ENCODE results near the gene NBAS.
A peak's percentile ranks its signal among the peaks of the same experiment; 100 is the strongest.

Gene NBAS

GRCh38 chr2:15596350-15596749 is 35.2 kb upstream of the NBAS start:
- H3K36me3 Mint-ChIP-seq (ENCODE audit: low read depth), result peaks cover 37% of the 10 kb centered on the region
- no peaks in the 10 kb centered on the region for H3K9me3 Mint-ChIP-seq
- peaks cover 27% of the 10 kb centered on the region for H3K4me1 Mint-ChIP-seq (ENCODE audit: low read depth)
- H3K4me3 Mint-ChIP-seq, result no peak overlapping the region
- no peak for DNase-seq (ENCODE audit: low spot score)
- no peaks in the 10 kb centered on the region for H3K27me3 Mint-ChIP-seq (ENCODE audit: low read depth)
- H3K27ac Mint-ChIP-seq, result no peak overlapping the region

GRCh38 chr2:15595936-15596335 is 34.8 kb upstream of the NBAS start:
- Mint-ChIP-seq H3K27me3 (ENCODE audit: low read depth) (no peaks in the 10 kb centered on the region), H3K4me1 (ENCODE audit: low read depth) (peaks cover 31% of the 10 kb centered on the region), H3K9me3 (no peaks in the 10 kb centered on the region), H3K4me3 (no peak overlapping the region), H3K36me3 (ENCODE audit: low read depth) (peaks cover 33% of the 10 kb centered on the region), H3K27ac (no peak overlapping the region)
- DNase-seq (ENCODE audit: low spot score), result no peak

- Mint-ChIP-seq H3K36me3 (ENCODE audit: low read depth) (peaks cover 30% of the 10 kb centered on the region), H3K4me3 (no peak overlapping the region), H3K27me3 (ENCODE audit: low read depth) (no peaks in the 10 kb centered on the region), H3K9me3 (no peaks in the 10 kb centered on the region), H3K27ac (no peak overlapping the region), H3K4me1 (ENCODE audit: low read depth) (peaks cover 31% of the 10 kb centered on the region)
- no peak for DNase-seq (ENCODE audit: low spot score)
Observed at GRCh38 chr2:15595342-15595905, 34.3 kb upstream of the NBAS start.

- peaks cover 27% of the 10 kb centered on the region for H3K4me1 Mint-ChIP-seq (ENCODE audit: low read depth)
Observed at GRCh38 chr2:15594291-15595256, 33.4 kb upstream of the NBAS start.

GRCh38 chr2:15593327-15593705 is 32.2 kb upstream of the NBAS start:
- Mint-ChIP-seq H3K9me3 (no peaks in the 10 kb centered on the region), H3K4me1 (ENCODE audit: low read depth) (peaks cover 27% of the 10 kb centered on the region), H3K4me3 (peak overlapping the region; percentile 87), H3K27ac (no peak overlapping the region), H3K27me3 (ENCODE audit: low read depth) (no peaks in the 10 kb centered on the region), H3K36me3 (ENCODE audit: low read depth) (peaks cover 23% of the 10 kb centered on the region)
- DNase-seq (ENCODE audit: low spot score), result no peak

More at GRCh38 chr2:15594291-15595256, 33.4 kb upstream of the NBAS start:
- no peaks in the 10 kb centered on the region for H3K9me3 Mint-ChIP-seq
- DNase-seq (ENCODE audit: low spot score), result no peak
- H3K27ac Mint-ChIP-seq, result no peak overlapping the region
- no peaks in the 10 kb centered on the region for H3K27me3 Mint-ChIP-seq (ENCODE audit: low read depth)
- peak overlapping the region; percentile 9 for H3K4me3 Mint-ChIP-seq
- peaks cover 27% of the 10 kb centered on the region for H3K36me3 Mint-ChIP-seq (ENCODE audit: low read depth)

GRCh38 chr2:15591692-15592463 is 30.7 kb upstream of the NBAS start, which contains the start of gene DDX1:
TSS of gene DDX1 (plus strand) at chr2:15591868. CDS start at chr2:15591934, 66 bp downstream.
- Mint-ChIP-seq H3K9me3 (no peaks in the 10 kb centered on the region), H3K4me3 (peak within 1 kb of the TSS; percentile 87), H3K27ac (peak within 1 kb of the TSS; percentile 86), H3K4me1 (ENCODE audit: low read depth) (peaks cover 27% of the 10 kb centered on the region), H3K36me3 (ENCODE audit: low read depth) (peaks cover 15% of the 10 kb centered on the region), H3K27me3 (ENCODE audit: low read depth) (no peaks in the 10 kb centered on the region)
- peak; percentile 87 for DNase-seq (ENCODE audit: low spot score)

GRCh38 chr2:15591373-15591691 is 30.2 kb upstream of the NBAS start:
- no peak for DNase-seq (ENCODE audit: low spot score)
- H3K4me3 Mint-ChIP-seq, result peak overlapping the region; percentile 87
- peak overlapping the region; percentile 86 for H3K27ac Mint-ChIP-seq
- H3K27me3 Mint-ChIP-seq (ENCODE audit: low read depth), result no peaks in the 10 kb centered on the region
- peaks cover 12% of the 10 kb centered on the region for H3K36me3 Mint-ChIP-seq (ENCODE audit: low read depth)
- no peaks in the 10 kb centered on the region for H3K9me3 Mint-ChIP-seq
- H3K4me1 Mint-ChIP-seq (ENCODE audit: low read depth), result peaks cover 25% of the 10 kb centered on the region

GRCh38 chr2:15588329-15588919 is 27.3 kb upstream of the NBAS start:
- DNase-seq (ENCODE audit: low spot score), result no peak
- Mint-ChIP-seq H3K4me3 (no peak overlapping the region), H3K9me3 (no peaks in the 10 kb centered on the region), H3K36me3 (ENCODE audit: low read depth) (no peaks in the 10 kb centered on the region), H3K27ac (no peak overlapping the region), H3K4me1 (ENCODE audit: low read depth) (peaks cover 9% of the 10 kb centered on the region), H3K27me3 (ENCODE audit: low read depth) (no peaks in the 10 kb centered on the region)

- DNase-seq (ENCODE audit: low spot score), result no peak
- H3K27me3 Mint-ChIP-seq (ENCODE audit: low read depth), result no peaks in the 10 kb centered on the region
- H3K27ac Mint-ChIP-seq, result no peak overlapping the region
- H3K9me3 Mint-ChIP-seq, result no peaks in the 10 kb centered on the region
- H3K4me1 Mint-ChIP-seq (ENCODE audit: low read depth), result no peaks in the 10 kb centered on the region
- H3K36me3 Mint-ChIP-seq (ENCODE audit: low read depth), result no peaks in the 10 kb centered on the region
- H3K4me3 Mint-ChIP-seq, result no peak overlapping the region
Observed at GRCh38 chr2:15584767-15585469, 23.8 kb upstream of the NBAS start.

GRCh38 chr2:15584316-15584715 is 23.2 kb upstream of the NBAS start:
- DNase-seq (ENCODE audit: low spot score), result no peak
- Mint-ChIP-seq H3K4me1 (ENCODE audit: low read depth) (no peaks in the 10 kb centered on the region), H3K27ac (no peak overlapping the region), H3K36me3 (ENCODE audit: low read depth) (no peaks in the 10 kb centered on the region), H3K9me3 (no peaks in the 10 kb centered on the region), H3K4me3 (no peak overlapping the region), H3K27me3 (ENCODE audit: low read depth) (no peaks in the 10 kb centered on the region)

GRCh38 chr2:15583826-15584225 is 22.7 kb upstream of the NBAS start:
- no peak for DNase-seq (ENCODE audit: low spot score)
- Mint-ChIP-seq H3K9me3 (no peaks in the 10 kb centered on the region), H3K27ac (no peak overlapping the region), H3K4me1 (ENCODE audit: low read depth) (no peaks in the 10 kb centered on the region), H3K36me3 (ENCODE audit: low read depth) (no peaks in the 10 kb centered on the region), H3K4me3 (no peak overlapping the region), H3K27me3 (ENCODE audit: low read depth) (no peaks in the 10 kb centered on the region)

- Mint-ChIP-seq H3K27ac (no peak overlapping the region), H3K4me1 (ENCODE audit: low read depth) (no peaks in the 10 kb centered on the region), H3K36me3 (ENCODE audit: low read depth) (no peaks in the 10 kb centered on the region), H3K9me3 (no peaks in the 10 kb centered on the region), H3K27me3 (ENCODE audit: low read depth) (no peaks in the 10 kb centered on the region), H3K4me3 (no peak overlapping the region)
- DNase-seq (ENCODE audit: low spot score), result no peak
Observed at GRCh38 chr2:15582710-15583357, 21.7 kb upstream of the NBAS start.

- no peaks in the 10 kb centered on the region for H3K4me1 Mint-ChIP-seq (ENCODE audit: low read depth)
- no peaks in the 10 kb centered on the region for H3K27me3 Mint-ChIP-seq (ENCODE audit: low read depth)
- DNase-seq (ENCODE audit: low spot score), result no peak
- no peak overlapping the region for H3K27ac Mint-ChIP-seq
- H3K36me3 Mint-ChIP-seq (ENCODE audit: low read depth), result no peaks in the 10 kb centered on the region
- H3K9me3 Mint-ChIP-seq, result no peaks in the 10 kb centered on the region
- H3K4me3 Mint-ChIP-seq, result no peak overlapping the region
Observed at GRCh38 chr2:15580451-15580850, 19.3 kb upstream of the NBAS start.

All from T-helper 2 cell treated with Interferon-gamma antibody and Interleukin-4, amounts not matched to agents 5 μg/mL and 100 μg/mL, for 36 hours (primary cell).